ENCODE data around the gene TOM1L2.

DNA sequence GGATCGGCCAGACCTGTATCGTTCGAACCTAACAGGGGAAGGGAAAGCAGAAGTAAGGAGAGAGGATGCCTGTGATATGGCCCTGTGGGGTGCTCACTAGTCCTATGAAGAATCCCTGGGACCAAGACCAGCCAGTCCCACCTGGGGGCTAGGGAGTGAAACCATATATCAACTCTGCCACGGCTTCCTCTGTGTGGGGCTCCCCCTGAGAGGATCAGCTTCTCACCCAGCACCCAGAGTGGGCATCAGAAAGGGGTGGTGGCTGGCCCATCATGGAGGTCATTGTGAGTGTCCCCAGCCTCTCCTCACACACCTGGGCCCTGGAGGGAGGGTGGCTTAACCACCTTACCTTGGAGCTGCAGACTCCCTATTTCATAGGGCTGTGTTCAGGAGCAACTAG lies 105.3 kb downstream of the TOM1L2 start:
- TF ChIP-seq, protein P1, sequence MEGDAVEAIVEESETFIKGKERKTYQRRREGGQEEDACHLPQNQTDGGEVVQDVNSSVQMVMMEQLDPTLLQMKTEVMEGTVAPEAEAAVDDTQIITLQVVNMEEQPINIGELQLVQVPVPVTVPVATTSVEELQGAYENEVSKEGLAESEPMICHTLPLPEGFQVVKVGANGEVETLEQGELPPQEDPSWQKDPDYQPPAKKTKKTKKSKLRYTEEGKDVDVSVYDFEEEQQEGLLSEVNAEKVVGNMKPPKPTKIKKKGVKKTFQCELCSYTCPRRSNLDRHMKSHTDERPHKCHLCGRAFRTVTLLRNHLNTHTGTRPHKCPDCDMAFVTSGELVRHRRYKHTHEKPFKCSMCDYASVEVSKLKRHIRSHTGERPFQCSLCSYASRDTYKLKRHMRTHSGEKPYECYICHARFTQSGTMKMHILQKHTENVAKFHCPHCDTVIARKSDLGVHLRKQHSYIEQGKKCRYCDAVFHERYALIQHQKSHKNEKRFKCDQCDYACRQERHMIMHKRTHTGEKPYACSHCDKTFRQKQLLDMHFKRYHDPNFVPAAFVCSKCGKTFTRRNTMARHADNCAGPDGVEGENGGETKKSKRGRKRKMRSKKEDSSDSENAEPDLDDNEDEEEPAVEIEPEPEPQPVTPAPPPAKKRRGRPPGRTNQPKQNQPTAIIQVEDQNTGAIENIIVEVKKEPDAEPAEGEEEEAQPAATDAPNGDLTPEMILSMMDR (IDR thresholded peaks at IDR 0.05): no peak
- no peak for TF ChIP-seq POLR2A (IDR thresholded peaks at IDR 0.05)

Measured in lower leg skin (tissue), 3 donors.